OCI-LY3 (cell line): ENCODE results near the gene AIPL1.

Experiments used
- H2AFZ ChIP-seq: fragments of 200-600, 300-600 bp; shearing (Covaris generic); 2 replicates; pipeline ENCODE4 v1.6.0; 2014; ENCODE audit warnings: antibody characterized with exemption, low read depth, low read length
- H3K27ac ChIP-seq: fragments of 200-600, 300-600 bp; sonication (generic); 2 replicates; pipeline ENCODE4 v1.5.1; 2014; ENCODE audit warnings: mild to moderate bottlenecking, low read length, moderate library complexity, mixed read lengths
- H3K27me3 ChIP-seq: fragments of 200-600, 300-600 bp; sonication (generic); 2 replicates; pipeline ENCODE4 v1.6.1; 2014; ENCODE audit warnings: low read depth, low read length, mixed read lengths
- H3K36me3 ChIP-seq: fragments of 200-600, 300-600 bp; sonication (generic); replicated peaks from 2 replicates; pipeline ENCODE3; 2014; ENCODE audit warnings: low read depth, low read length, mixed read lengths
- H3K4me1 ChIP-seq: fragments of 300-600, 200-600 bp; sonication (generic); 2 replicates; pipeline ENCODE4 v1.6.1; 2014; ENCODE audit warnings: low read length, mixed read lengths
- H3K4me2 ChIP-seq: fragments of 200-600, 300-600 bp; sonication (generic); 2 replicates; pipeline ENCODE4 v1.6.1; 2014; ENCODE audit warnings: low read length, mixed read lengths
- H3K4me3 ChIP-seq: fragments of 300-600, 200-600 bp; sonication (generic); 2 replicates; pipeline ENCODE4 v1.5.1; 2014; ENCODE audit warnings: antibody characterized with exemption, mild to moderate bottlenecking, low read length, moderate library complexity
- H3K79me2 ChIP-seq: fragments of 300-600, 200-600 bp; shearing (Covaris generic); 2 replicates; pipeline ENCODE4 v1.6.1; 2014; ENCODE audit warnings: mild to moderate bottlenecking, low read length, mixed read lengths
- H3K9ac ChIP-seq: fragments of 300-600, 200-600 bp; shearing (Covaris generic); 2 replicates; pipeline ENCODE4 v1.6.0; 2014; ENCODE audit warnings: mild to moderate bottlenecking, low read length, moderate library complexity
- H3K9me3 ChIP-seq: fragments of 200-600, 300-600 bp; shearing (Covaris generic); 2 replicates; pipeline ENCODE4 v1.6.1; 2014; ENCODE audit warnings: low read length, mixed read lengths; ENCODE audit not compliant: insufficient read depth
- H4K20me1 ChIP-seq: fragments of 200-600, 300-600 bp; sonication (generic); 2 replicates; pipeline ENCODE4 v1.6.1; 2016; ENCODE audit warnings: low read length, mixed read lengths; ENCODE audit not compliant: insufficient read depth
- EZH2phosphoT487 ChIP-seq: fragments of 200-600 bp; shearing (Covaris generic); IDR thresholded peaks from 2 replicates; pipeline ENCODE4 v1.6.1; 2018; ENCODE audit warnings: antibody characterized with exemption, mixed run types, low read depth
- TF ChIP-seq, protein P1 (sequence below): fragments of 200-600, 300-600 bp; sonication (generic); IDR thresholded peaks from 2 replicates; pipeline ENCODE4 v1.5.1; 2014; ENCODE audit warnings: antibody characterized with exemption, low read length, low read depth

Gene AIPL1

DNA sequence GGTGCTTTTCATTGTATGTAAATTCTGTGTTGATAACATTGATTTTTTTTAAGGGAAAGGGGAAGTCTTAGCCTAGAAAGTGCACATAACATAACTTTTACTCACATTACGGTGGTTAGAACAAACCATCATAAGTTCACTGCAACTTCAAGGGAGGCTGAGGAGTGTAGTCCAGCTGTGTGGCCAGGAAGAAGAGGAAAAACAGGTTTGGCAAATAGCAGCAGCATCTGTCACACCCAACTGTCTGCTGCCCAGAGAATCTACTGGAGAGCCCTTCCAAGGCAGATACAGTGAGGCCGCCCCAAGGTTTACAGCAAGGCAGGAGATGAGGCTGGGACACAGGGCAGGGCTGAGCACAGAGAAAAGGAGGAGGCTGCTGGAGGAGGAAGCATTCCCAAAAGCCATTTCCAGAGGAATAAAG is 60.6 kb downstream of the AIPL1 start:
- H3K4me1 ChIP-seq = no peaks in the 10 kb centered on the region
- H3K4me3 ChIP-seq = no peak overlapping the region
- H3K4me2 ChIP-seq = no peak overlapping the region
- TF ChIP-seq, protein P1, sequence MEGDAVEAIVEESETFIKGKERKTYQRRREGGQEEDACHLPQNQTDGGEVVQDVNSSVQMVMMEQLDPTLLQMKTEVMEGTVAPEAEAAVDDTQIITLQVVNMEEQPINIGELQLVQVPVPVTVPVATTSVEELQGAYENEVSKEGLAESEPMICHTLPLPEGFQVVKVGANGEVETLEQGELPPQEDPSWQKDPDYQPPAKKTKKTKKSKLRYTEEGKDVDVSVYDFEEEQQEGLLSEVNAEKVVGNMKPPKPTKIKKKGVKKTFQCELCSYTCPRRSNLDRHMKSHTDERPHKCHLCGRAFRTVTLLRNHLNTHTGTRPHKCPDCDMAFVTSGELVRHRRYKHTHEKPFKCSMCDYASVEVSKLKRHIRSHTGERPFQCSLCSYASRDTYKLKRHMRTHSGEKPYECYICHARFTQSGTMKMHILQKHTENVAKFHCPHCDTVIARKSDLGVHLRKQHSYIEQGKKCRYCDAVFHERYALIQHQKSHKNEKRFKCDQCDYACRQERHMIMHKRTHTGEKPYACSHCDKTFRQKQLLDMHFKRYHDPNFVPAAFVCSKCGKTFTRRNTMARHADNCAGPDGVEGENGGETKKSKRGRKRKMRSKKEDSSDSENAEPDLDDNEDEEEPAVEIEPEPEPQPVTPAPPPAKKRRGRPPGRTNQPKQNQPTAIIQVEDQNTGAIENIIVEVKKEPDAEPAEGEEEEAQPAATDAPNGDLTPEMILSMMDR = no peak
- TF ChIP-seq EZH2phosphoT487 = no peak
- H3K9me3 ChIP-seq = no peaks in the 10 kb centered on the region
- no peaks in the 10 kb centered on the region for H4K20me1 ChIP-seq
- no peaks in the 10 kb centered on the region for H3K36me3 ChIP-seq
- no peak overlapping the region for H3K27ac ChIP-seq
- no peak overlapping the region for H3K9ac ChIP-seq
- no peaks in the 10 kb centered on the region for H3K27me3 ChIP-seq
- H3K79me2 ChIP-seq = no peaks in the 10 kb centered on the region
- no peak overlapping the region for H2AFZ ChIP-seq
